Measurements from ENCODE around the gene PLEKHA6.

Gene PLEKHA6

DNA sequence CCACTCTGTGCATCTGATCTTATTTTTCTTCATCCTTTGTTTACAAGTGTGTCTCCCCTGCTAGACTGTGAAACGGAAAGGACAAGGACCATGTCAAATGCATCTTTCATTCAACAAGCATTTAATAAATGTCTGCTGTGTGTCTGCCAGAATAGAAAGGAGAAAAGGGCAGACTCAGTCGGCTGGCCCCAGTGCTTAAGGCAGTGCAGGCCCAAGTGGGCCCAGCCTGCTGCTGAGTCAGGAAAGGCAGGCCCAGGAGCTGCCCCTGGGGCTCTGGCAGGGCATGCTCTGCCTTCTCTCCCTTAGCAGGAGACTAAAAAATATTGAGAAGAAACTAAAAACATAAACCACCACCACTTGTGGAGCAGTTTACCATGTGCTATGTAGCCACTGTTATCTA lies 38.1 kb downstream of the PLEKHA6 start:
- H3K4me3 ChIP-seq (ENCODE audit: low read length): no peak overlapping the region
- TF ChIP-seq, protein P1, sequence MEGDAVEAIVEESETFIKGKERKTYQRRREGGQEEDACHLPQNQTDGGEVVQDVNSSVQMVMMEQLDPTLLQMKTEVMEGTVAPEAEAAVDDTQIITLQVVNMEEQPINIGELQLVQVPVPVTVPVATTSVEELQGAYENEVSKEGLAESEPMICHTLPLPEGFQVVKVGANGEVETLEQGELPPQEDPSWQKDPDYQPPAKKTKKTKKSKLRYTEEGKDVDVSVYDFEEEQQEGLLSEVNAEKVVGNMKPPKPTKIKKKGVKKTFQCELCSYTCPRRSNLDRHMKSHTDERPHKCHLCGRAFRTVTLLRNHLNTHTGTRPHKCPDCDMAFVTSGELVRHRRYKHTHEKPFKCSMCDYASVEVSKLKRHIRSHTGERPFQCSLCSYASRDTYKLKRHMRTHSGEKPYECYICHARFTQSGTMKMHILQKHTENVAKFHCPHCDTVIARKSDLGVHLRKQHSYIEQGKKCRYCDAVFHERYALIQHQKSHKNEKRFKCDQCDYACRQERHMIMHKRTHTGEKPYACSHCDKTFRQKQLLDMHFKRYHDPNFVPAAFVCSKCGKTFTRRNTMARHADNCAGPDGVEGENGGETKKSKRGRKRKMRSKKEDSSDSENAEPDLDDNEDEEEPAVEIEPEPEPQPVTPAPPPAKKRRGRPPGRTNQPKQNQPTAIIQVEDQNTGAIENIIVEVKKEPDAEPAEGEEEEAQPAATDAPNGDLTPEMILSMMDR (conservative IDR thresholded peaks at IDR 0.05; ENCODE audit: low read depth, low read length): no peak
- DNase-seq (ENCODE audit: low read depth): no peak

DNA sequence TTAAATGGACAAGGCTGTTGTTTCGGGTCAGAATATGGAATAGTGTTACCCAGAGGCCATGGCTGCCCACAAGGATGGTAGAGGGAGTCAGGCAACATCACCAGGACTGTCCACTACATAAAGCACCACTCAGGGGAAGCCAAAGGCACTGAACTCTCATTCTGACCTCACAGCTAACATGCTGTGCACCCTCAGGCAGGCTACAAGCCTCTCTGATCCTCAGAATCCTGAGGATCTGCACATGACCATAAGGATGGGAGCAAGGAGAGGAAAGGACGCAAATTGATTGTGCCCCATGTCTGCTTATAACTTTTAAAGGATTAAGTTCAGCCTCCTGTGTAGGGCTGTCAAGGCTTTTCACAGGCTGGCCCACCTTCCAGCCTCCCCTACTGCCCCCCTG lies 38.7 kb downstream of the PLEKHA6 start:
- TF ChIP-seq, protein P1 (conservative IDR thresholded peaks at IDR 0.05; ENCODE audit: low read depth, low read length): no peak
- DNase-seq (ENCODE audit: low read depth): no peak
- H3K4me3 ChIP-seq (ENCODE audit: low read length): no peak overlapping the region

DNA sequence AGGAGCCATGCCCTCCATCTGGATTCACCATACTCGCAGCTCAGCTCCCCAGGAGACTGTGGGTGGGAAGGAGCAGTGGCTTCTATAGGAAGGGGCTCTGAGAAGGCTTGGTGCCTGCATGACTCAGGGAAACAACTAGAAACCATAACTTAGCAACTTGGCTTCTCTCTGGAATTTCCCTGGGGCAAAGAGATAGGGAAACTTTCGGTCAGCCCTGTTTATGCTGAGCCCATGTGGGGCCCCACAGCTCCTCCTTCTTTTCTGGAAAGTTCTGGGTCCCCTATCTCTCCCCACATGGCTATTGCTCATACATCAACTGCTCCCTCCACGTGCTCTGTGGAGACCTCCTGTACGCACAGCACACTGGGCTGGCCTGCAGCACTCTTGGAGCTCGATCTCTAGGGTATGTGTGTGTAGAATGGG lies 39.3 kb downstream of the PLEKHA6 start:
- no peak for DNase-seq (ENCODE audit: low read depth)
- H3K4me3 ChIP-seq (ENCODE audit: low read length): no peak overlapping the region
- TF ChIP-seq, protein P1 (conservative IDR thresholded peaks at IDR 0.05; ENCODE audit: low read depth, low read length): no peak

DNA sequence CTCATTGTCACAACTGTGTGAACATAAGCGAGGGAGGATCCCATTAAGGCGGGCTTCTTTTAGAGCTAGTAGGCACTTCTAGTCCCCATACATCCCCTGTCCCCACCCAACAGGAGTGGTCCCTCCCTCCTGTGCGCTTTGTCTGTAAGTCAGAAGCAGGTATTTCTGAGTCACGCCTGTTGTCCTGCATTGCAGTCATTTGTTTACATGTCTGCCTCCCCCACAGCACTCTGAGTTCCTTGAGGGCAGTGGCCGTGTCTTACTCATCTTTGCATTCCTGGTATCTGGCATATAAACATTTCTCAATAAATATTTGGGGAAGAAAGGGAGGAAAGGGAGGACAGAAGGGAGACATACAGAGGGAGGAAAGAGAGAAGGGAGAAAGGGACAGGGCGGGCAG lies 40.3 kb downstream of the PLEKHA6 start:
- H3K4me3 ChIP-seq (ENCODE audit: low read length): no peak overlapping the region
- no peak for DNase-seq (ENCODE audit: low read depth)
- TF ChIP-seq, protein P1 (conservative IDR thresholded peaks at IDR 0.05; ENCODE audit: low read depth, low read length): no peak

DNA sequence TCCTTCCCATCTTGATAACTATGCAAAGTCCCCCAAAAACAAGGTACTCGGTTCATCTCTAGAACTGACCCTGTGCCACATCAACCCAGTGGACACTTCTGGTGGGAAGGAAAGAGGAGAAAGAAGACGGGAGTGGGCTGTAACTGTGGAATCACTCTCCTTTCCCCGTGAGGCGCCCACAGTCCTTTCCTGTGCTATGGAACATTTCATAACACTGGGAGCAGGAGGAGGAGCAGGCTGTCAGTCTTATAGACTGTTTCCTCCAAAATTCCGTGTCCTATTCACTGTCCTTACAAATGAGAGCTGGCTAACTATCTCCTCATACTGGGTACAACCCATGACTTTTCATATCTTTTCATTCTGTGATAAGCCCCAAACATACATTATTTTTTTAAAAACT lies 40.7 kb downstream of the PLEKHA6 start:
- no peak overlapping the region for H3K4me3 ChIP-seq (ENCODE audit: low read length)
- no peak for DNase-seq (ENCODE audit: low read depth)
- TF ChIP-seq, protein P1 (conservative IDR thresholded peaks at IDR 0.05; ENCODE audit: low read depth, low read length): no peak

DNA sequence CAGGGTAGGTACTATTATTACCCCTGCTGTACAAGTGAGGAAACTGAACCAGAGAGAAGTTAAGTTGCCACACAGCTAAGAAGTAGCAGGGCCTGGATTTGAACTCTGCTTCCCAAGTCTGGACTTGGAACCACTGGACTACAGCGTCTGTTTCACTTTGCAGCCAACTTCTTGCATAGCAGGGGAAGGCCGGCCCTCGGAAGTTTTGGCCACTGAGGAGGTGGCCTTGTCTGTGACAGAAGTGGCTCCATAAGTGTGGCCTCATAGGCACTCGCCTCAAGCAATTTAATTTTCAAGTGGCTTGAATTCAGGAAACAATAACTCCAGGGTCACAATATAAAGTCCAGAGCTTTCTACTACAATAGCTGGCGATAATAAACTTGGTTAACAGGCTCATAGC lies 41.4 kb downstream of the PLEKHA6 start:
- DNase-seq (ENCODE audit: low read depth): no peak
- no peak overlapping the region for H3K4me3 ChIP-seq (ENCODE audit: low read length)
- TF ChIP-seq, protein P1 (conservative IDR thresholded peaks at IDR 0.05; ENCODE audit: low read depth, low read length): no peak

DNA sequence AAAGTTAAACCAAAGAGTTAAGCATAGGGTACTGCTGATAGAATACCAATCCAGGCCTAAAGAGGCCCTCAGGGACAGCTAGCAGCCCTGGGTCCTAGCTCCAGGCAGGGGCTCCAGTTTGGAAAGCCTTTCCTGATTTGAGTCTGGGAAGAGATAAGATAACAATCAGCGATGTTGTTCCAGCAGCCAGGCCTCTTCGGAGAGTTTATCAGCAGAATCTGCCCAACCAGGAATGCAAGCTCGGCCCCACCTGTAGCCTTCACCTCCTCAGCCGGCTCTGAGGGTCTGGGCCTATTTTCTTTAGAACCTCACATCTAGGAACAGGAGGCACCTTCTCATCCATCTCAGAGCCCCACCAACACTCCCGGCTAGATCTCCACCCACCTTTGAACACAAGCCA lies 42.6 kb downstream of the PLEKHA6 start:
- DNase-seq (ENCODE audit: low read depth): no peak
- no peak overlapping the region for H3K4me3 ChIP-seq (ENCODE audit: low read length)
- TF ChIP-seq, protein P1 (conservative IDR thresholded peaks at IDR 0.05; ENCODE audit: low read depth, low read length): no peak
